ENCODE data around the gene C19orf67.
A peak's percentile ranks its signal among the peaks of the same experiment; 100 is the strongest.

Gene C19orf67

GRCh38 chr19:14091081-14091812, 5.7 kb upstream of the C19orf67 start:
- Histone ChIP-seq H2AFZ (ENCODE audit: low read depth, low read length) (no peak overlapping the region), H3K79me2 (ENCODE audit: low read length) (no peaks in the 10 kb centered on the region), H4K20me1 (ENCODE audit: insufficient read depth, low read length) (no peaks in the 10 kb centered on the region), H3K4me2 (ENCODE audit: low read length) (peak overlapping the region; percentile 92), H3K36me3 (replicated peaks; ENCODE audit: low read depth, low read length) (peaks cover 23% of the 10 kb centered on the region), H3K4me1 (ENCODE audit: low read length) (peaks cover 12% of the 10 kb centered on the region), H3K27me3 (ENCODE audit: low read depth, low read length) (no peaks in the 10 kb centered on the region), H3K27ac (ENCODE audit: low read length) (peak overlapping the region; percentile 76), H3K4me3 (ENCODE audit: low read length) (peak overlapping the region; percentile 86), H3K9me3 (ENCODE audit: insufficient read depth, low read length) (peaks cover 7% of the 10 kb centered on the region; the same call in 1 of the 2 replicates), H3K9ac (ENCODE audit: low read length) (peak overlapping the region; percentile 89)
- TF ChIP-seq CTCF (IDR thresholded peaks at IDR 0.05; ENCODE audit: low read depth, low read length) (peak; percentile 69), EZH2phosphoT487 (IDR thresholded peaks at IDR 0.05; ENCODE audit: low read depth) (no peak)

DNA sequence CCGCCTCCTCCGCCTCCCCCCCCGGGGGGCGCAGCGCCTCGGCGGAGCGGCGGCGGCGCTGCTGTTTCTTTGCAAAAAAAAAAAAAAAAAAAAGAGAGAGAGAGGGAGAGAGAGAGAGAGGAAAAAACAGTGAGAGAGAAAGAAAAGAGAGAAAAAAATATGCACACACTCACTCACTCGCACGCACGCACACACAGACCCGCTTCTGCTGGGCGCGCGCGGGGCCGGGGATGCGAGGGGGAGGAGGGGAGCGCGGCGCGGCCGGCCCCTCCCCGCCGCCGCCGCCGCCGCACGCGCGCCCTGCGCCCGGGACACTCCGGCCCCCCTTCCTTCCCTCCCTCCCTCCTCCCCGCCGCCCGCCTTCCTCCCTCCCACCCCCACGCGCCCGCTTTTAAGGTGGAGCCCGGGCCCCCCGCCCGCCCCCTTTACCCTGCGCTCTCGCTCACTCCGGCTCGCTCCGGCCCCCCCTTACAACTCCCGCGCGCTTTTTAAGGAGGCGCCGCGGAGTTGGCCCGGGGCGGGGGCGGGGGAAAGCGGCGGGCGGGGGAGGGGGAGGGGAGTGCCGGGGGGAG, 5.0 kb upstream of the C19orf67 start, which contains the start of gene SAMD1:
SAMD1 (minus strand) TSS at position 243 of the 572 bp plus-strand sequence.
- H3K4me1 ChIP-seq (ENCODE audit: low read length), result peaks cover 12% of the 10 kb centered on the region
- no peaks in the 10 kb centered on the region for H3K27me3 ChIP-seq (ENCODE audit: low read depth, low read length)
- no peaks in the 10 kb centered on the region for H4K20me1 ChIP-seq (ENCODE audit: insufficient read depth, low read length)
- H3K4me2 ChIP-seq (ENCODE audit: low read length), result peak within 1 kb of the TSS; percentile 92
- H3K9me3 ChIP-seq (ENCODE audit: insufficient read depth, low read length), result peaks cover 7% of the 10 kb centered on the region; the same call in 1 of the 2 replicates
- TF ChIP-seq CTCF (IDR thresholded peaks at IDR 0.05; ENCODE audit: low read depth, low read length) (no peak), EZH2phosphoT487 (IDR thresholded peaks at IDR 0.05; ENCODE audit: low read depth) (no peak)
- peak within 1 kb of the TSS; percentile 89 for H3K9ac ChIP-seq (ENCODE audit: low read length)
- no peaks in the 10 kb centered on the region for H3K79me2 ChIP-seq (ENCODE audit: low read length)
- H3K4me3 ChIP-seq (ENCODE audit: low read length), result peak within 1 kb of the TSS; percentile 88
- peak within 1 kb of the TSS; percentile 76 for H3K27ac ChIP-seq (ENCODE audit: low read length)
- peaks cover 23% of the 10 kb centered on the region for H3K36me3 ChIP-seq (replicated peaks; ENCODE audit: low read depth, low read length)
- 0 out of 2 replicates have a peak within 1 kb of the TSS, but pooled peaks have one; percentile 36 for H2AFZ ChIP-seq (ENCODE audit: low read depth, low read length)

DNA sequence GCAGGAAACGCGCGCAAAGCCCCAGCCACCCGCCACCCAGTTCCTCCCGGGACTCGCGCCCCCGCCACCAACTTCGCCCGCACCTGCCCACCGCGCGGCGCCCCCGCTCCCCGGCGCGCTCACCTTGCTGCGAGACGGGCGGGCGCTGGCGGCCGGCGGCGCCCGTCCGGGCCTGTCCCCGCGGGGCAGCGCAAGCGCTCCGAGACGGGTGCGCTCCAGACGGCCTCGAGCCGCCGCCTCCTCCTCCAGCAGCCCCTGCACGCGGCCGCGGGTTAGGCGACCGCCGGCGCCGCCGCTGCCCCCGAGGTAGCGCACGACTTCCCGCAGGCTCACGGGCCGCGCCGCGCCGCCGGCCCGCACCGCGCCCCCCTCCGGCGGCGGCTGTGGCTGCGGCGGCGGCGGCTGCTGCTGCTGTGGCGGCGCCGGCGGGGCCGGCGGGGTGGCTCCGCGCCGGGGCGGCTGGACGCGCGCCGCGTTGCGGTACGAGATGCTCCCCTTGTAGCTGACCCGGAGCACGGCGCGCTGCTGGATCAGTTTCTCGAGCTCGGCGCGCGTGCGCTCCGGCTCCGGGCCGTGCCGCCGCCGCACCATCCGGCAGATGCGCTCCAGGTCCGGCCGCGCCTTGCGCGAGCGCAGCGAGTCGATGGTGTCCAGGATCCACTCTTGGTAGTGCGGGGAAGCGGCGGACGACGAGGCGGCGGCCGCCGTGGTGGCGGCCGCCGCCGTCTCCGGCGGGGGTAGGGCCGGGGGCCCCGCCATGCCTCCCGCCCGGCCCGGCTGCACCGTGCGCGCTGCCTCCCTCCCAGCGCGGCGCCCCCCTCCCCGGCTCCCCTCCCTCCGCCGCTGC, 4.3 kb upstream of the C19orf67 start:
- Histone ChIP-seq H3K27ac (ENCODE audit: low read length) (peak overlapping the region; percentile 54; the same call in 1 of the 2 replicates), H3K4me3 (ENCODE audit: low read length) (peak overlapping the region; percentile 88), H3K9me3 (ENCODE audit: insufficient read depth, low read length) (peaks cover 7% of the 10 kb centered on the region; the same call in 1 of the 2 replicates), H3K9ac (ENCODE audit: low read length) (peak overlapping the region; percentile 76), H2AFZ (ENCODE audit: low read depth, low read length) (peak overlapping the region; percentile 36; the same call in 1 of the 2 replicates), H3K4me1 (ENCODE audit: low read length) (peaks cover 12% of the 10 kb centered on the region), H3K27me3 (ENCODE audit: low read depth, low read length) (no peaks in the 10 kb centered on the region), H4K20me1 (ENCODE audit: insufficient read depth, low read length) (no peaks in the 10 kb centered on the region), H3K36me3 (replicated peaks; ENCODE audit: low read depth, low read length) (peaks cover 23% of the 10 kb centered on the region), H3K4me2 (ENCODE audit: low read length) (peak overlapping the region; percentile 86), H3K79me2 (ENCODE audit: low read length) (no peaks in the 10 kb centered on the region)
- TF ChIP-seq CTCF (IDR thresholded peaks at IDR 0.05; ENCODE audit: low read depth, low read length) (no peak), EZH2phosphoT487 (IDR thresholded peaks at IDR 0.05; ENCODE audit: low read depth) (no peak)

DNA sequence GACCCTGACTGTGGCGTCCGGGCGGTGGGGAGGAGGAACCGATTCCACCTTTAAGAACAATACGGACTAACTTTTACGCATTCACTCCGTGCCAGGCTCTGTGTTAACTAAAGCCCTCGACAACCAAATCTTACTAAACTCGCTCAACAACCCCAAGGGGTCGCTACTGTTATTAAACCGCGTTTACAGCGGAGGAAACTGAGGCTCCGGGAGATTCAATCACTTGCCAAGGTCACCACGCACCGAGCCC, 3.8 kb upstream of the C19orf67 start:
- Histone ChIP-seq H3K9ac (ENCODE audit: low read length) (peak overlapping the region; percentile 53), H3K4me3 (ENCODE audit: low read length) (peak overlapping the region; percentile 88), H3K9me3 (ENCODE audit: insufficient read depth, low read length) (peaks cover 7% of the 10 kb centered on the region; the same call in 1 of the 2 replicates), H2AFZ (ENCODE audit: low read depth, low read length) (peak overlapping the region; percentile 36; the same call in 1 of the 2 replicates), H3K79me2 (ENCODE audit: low read length) (no peaks in the 10 kb centered on the region), H3K4me2 (ENCODE audit: low read length) (peak overlapping the region; percentile 86), H3K27me3 (ENCODE audit: low read depth, low read length) (no peaks in the 10 kb centered on the region), H3K36me3 (replicated peaks; ENCODE audit: low read depth, low read length) (peaks cover 23% of the 10 kb centered on the region), H3K4me1 (ENCODE audit: low read length) (peaks cover 12% of the 10 kb centered on the region), H4K20me1 (ENCODE audit: insufficient read depth, low read length) (no peaks in the 10 kb centered on the region), H3K27ac (ENCODE audit: low read length) (no peak overlapping the region)
- peak; percentile 32; the same call in 1 of the 2 replicates for TF ChIP-seq CTCF (IDR thresholded peaks at IDR 0.05; ENCODE audit: low read depth, low read length)
- TF ChIP-seq EZH2phosphoT487 (IDR thresholded peaks at IDR 0.05; ENCODE audit: low read depth), result no peak

Measured in OCI-LY3 (cell line).